ENCODE results near the gene SRP54.

DNA sequence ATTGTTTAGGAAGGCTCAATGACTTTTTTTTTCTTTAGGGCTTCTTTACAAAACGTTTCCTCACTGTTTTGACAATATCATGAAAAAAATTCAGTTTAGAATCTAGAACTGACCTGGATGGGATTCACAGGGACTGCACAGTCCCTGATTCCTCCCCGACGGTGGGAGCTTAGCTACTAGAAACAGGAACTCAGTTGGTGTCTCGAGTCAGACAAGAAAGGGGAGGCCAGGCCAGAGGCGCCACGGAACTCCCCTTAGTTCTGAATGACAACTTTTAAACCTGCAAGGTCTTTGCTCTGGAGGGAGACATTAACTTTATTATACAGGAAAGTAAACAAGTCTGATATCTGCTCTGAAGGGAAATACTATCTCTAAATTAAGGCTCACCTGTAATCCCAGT is 45.4 kb upstream of the SRP54 start:
- TF ChIP-seq, protein P1, sequence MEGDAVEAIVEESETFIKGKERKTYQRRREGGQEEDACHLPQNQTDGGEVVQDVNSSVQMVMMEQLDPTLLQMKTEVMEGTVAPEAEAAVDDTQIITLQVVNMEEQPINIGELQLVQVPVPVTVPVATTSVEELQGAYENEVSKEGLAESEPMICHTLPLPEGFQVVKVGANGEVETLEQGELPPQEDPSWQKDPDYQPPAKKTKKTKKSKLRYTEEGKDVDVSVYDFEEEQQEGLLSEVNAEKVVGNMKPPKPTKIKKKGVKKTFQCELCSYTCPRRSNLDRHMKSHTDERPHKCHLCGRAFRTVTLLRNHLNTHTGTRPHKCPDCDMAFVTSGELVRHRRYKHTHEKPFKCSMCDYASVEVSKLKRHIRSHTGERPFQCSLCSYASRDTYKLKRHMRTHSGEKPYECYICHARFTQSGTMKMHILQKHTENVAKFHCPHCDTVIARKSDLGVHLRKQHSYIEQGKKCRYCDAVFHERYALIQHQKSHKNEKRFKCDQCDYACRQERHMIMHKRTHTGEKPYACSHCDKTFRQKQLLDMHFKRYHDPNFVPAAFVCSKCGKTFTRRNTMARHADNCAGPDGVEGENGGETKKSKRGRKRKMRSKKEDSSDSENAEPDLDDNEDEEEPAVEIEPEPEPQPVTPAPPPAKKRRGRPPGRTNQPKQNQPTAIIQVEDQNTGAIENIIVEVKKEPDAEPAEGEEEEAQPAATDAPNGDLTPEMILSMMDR (IDR thresholded peaks at IDR 0.05): no peak
- TF ChIP-seq POLR2A (IDR thresholded peaks at IDR 0.05): no peak
